Measurements from ENCODE around the gene CRNN. TPM values are rescaled to one million over a fixed set of nuclear protein-coding genes. Genes with fewer than 3 reads are reported as not detected.

Gene CRNN
- total and polyA plus RNA-seq, 10 of the 15 experiments (the other 5 are each of a cell fraction or from before 2014, with no cell fraction given), result not detected

GRCh38 chr1:152442765-152443164, 28.7 kb upstream of the CRNN start:
- FAIRE-seq, result no peak
- BruUV-seq (replicated peaks), result no TSS peak
- Histone ChIP-seq H3K9ac (ENCODE audit: control insufficient read depth, insufficient read depth, low read length) (no peak overlapping the region), H4K20me1 (ENCODE audit: control insufficient read depth, insufficient read depth) (no peaks in the 10 kb centered on the region), H3K9me3 (replicated peaks; ENCODE audit: control insufficient read depth, insufficient read depth, low read length) (no peaks in the 10 kb centered on the region), H3K4me1 (ENCODE audit: control insufficient read depth, insufficient read depth, low read length) (no peaks in the 10 kb centered on the region), H3K79me2 (ENCODE audit: control insufficient read depth, insufficient read depth, low read length) (no peaks in the 10 kb centered on the region), H3K36me3 (ENCODE audit: control insufficient read depth in 2 of 2, insufficient read depth in 2 of 2, low read length in 1 of 2) (no peaks in the 10 kb centered on the region), H3K4me2 (ENCODE audit: control insufficient read depth, insufficient read depth) (no peak overlapping the region), H2AFZ (ENCODE audit: control insufficient read depth, low read depth, low read length) (no peak overlapping the region), H3K27me3 (replicated peaks in 1 of 2; ENCODE audit: control insufficient read depth in 2 of 2, insufficient read depth in 2 of 2, low read length in 1 of 2) (peaks cover 0 to 3% of the 10 kb centered on the region in 2 experiments; a peak in 1 of 4 replicates), H3K4me3 (no peak overlapping the region), H3K27ac (ENCODE audit: control insufficient read depth, insufficient read depth) (no peak overlapping the region)
- no peak for DNase-seq (ENCODE audit: low read depth, low spot score)
- ATAC-seq, result no peak
- ChIA-PET CTCF (interaction anchor here (0.6 to 3.7 kb wide), 4 partner anchors 16 to 256 kb away, joined by 3 to 37 read pairs (median 8); no protein-coding TSS in a partner anchor), SMC1A (ENCODE audit: uncharacterized antibody, unreplicated experiment) (interaction anchor here (0.7 kb wide), 1 partner anchor 310 kb away, joined by 3 read pairs; no protein-coding TSS in a partner anchor), RAD21 (ENCODE audit: unreplicated experiment) (interaction anchor here (1.3 kb wide), 1 partner anchor 17 kb away, joined by 4 read pairs; no protein-coding TSS in a partner anchor), POLR2A (no interaction called here)
- in situ Hi-C loops (cut with MboI), result no loop called here
- WGBS (ENCODE audit: insufficient coverage, insufficient replicate concordance, low lambda C conversion rate, missing lambda C conversion rate), result 35% methylated on average over 2 of the region's 3 CpGs
- intact Hi-C loops (cut with micrococcal nuclease; ENCODE audit: unreplicated experiment), result no loop called here
- no peak for TF ChIP-seq ATF2 (IDR thresholded peaks at IDR 0.05; ENCODE audit: low read length)
- TF ChIP-seq SUPT20H (IDR thresholded peaks at IDR 0.05; ENCODE audit: borderline replicate concordance, control insufficient read depth, low read depth, low read length), result no peak
- no peak for TF ChIP-seq PBX3 (IDR thresholded peaks at IDR 0.05; ENCODE audit: insufficient replicate concordance, low read depth, low read length)
- no peak for TF ChIP-seq NR2C2 (IDR thresholded peaks at IDR 0.05; ENCODE audit: borderline replicate concordance, control insufficient read depth, insufficient read length, low read depth)
- TF ChIP-seq RELA (IDR thresholded peaks at IDR 0.05; ENCODE audit: borderline replicate concordance, partially characterized antibody), result no peak
- no peak for TF ChIP-seq PML (IDR thresholded peaks at IDR 0.05; ENCODE audit: low read length)
- TF ChIP-seq E2F4 (IDR thresholded peaks at IDR 0.05; ENCODE audit: low read depth, low read length), result no peak
- no peak for TF ChIP-seq MYC (IDR thresholded peaks at IDR 0.05; ENCODE audit: insufficient read depth, insufficient read length, insufficient replicate concordance, low read length, severe bottlenecking)
- TF ChIP-seq IKZF1 (conservative IDR thresholded peaks at IDR 0.05), result no peak
- TF ChIP-seq MTA3 (IDR thresholded peaks at IDR 0.05; ENCODE audit: borderline replicate concordance, low read length), result no peak
- no peak for TF ChIP-seq NRF1 (conservative IDR thresholded peaks at IDR 0.05; ENCODE audit: low read depth, low read length)
- TF ChIP-seq TCF3 (IDR thresholded peaks at IDR 0.05; ENCODE audit: borderline replicate concordance, insufficient read depth, low read depth, low read length), result no peak
- TF ChIP-seq KLF5 (IDR thresholded peaks at IDR 0.05; ENCODE audit: partially characterized antibody), result no peak
- no peak for TF ChIP-seq RUNX3 (IDR thresholded peaks at IDR 0.05; ENCODE audit: low read length)
- no peak for TF ChIP-seq CHD1 (IDR thresholded peaks at IDR 0.05; ENCODE audit: low read depth, low read length)

All from GM12878 (cell line).